H1 (cell line): Measurements from ENCODE around the gene SLC43A1. TPM values are rescaled to one million over a fixed set of nuclear protein-coding genes. Genes with fewer than 3 reads are reported as not detected.

Experiments used
- CTCF ChIA-PET: fragments of 300-600 bp; sonication (Branson Sonifier 250); formaldehyde crosslinking; loops from one replicate; lab custom pipeline; 2021; ENCODE audit not compliant: partially characterized antibody; lab: Charles Lee
- POLR2A ChIA-PET: fragments of 300-600 bp; sonication (Branson Sonifier 250); formaldehyde crosslinking; loops from one replicate; lab custom pipeline; 2021; ENCODE audit warnings: inconsistent platforms; ENCODE audit not compliant: partially characterized antibody; lab: Charles Lee
- DNase-seq, 2 experiments: peaks; one replicate each; pipeline versions ENCODE4 v3.0.0 to v3.0.0-alpha.2; 2010 to 2022; ENCODE audit warnings: low spot score in 2 of 2, low read depth in 1 of 2, mixed read lengths in 1 of 2
- FAIRE-seq: peaks from 2 replicates; lab custom pipeline; 2011; peaks lifted over from hg19 to GRCh38; lab: Jason Lieb, UNC
- H2AFZ ChIP-seq: 2 replicates; pipeline ENCODE4 v1.8.1; 2012; ENCODE audit warnings: low read length, inconsistent platforms
- H2AK5ac ChIP-seq: 2 replicates; pipeline ENCODE4 v1.6.1; 2013; ENCODE audit warnings: low read depth, low read length
- H2BK120ac ChIP-seq: replicated peaks from 2 replicates; pipeline ENCODE3; 2013; ENCODE audit warnings: low read depth, low read length, inconsistent platforms
- H2BK12ac ChIP-seq: 2 replicates; pipeline ENCODE4 v1.6.1; 2013; ENCODE audit warnings: low read depth, low read length
- H2BK15ac ChIP-seq: 2 replicates; pipeline ENCODE4 v1.6.1; 2013; ENCODE audit warnings: low read length
- H2BK20ac ChIP-seq: 2 replicates; pipeline ENCODE4 v1.6.1; 2013; ENCODE audit warnings: low read length
- H2BK5ac ChIP-seq: 2 replicates; pipeline ENCODE4 v1.6.1; 2013; ENCODE audit warnings: low read depth, low read length
- H3K14ac ChIP-seq: 2 replicates; pipeline ENCODE4 v1.6.1; 2013; ENCODE audit warnings: inconsistent platforms; ENCODE audit not compliant: insufficient read length
- H3K18ac ChIP-seq: 2 replicates; pipeline ENCODE4 v1.6.1; 2013; ENCODE audit warnings: low read length; ENCODE audit errors: extremely low read depth
- H3K23ac ChIP-seq: 2 replicates; pipeline ENCODE4 v1.6.1; 2013; ENCODE audit warnings: inconsistent platforms; ENCODE audit not compliant: insufficient read length
- H3K23me2 ChIP-seq: 2 replicates; pipeline ENCODE4 v1.6.1; 2013; ENCODE audit warnings: low read depth, low read length
- H3K27ac ChIP-seq: 2 replicates; pipeline ENCODE4 v1.6.1; 2011; ENCODE audit warnings: low read depth, low read length, inconsistent platforms
- H3K27me3 ChIP-seq, 4 experiments: replicated peaks in 1 of 4; 1 replicate in 1 of 4; 2 replicates in 3 of 4; pipeline versions ENCODE4 v1.6.1 to v1.8.1; 2011 to 2013; ENCODE audit warnings: low read length in 3 of 4, mild to moderate bottlenecking in 3 of 4, inconsistent platforms in 2 of 4, mixed read lengths in 2 of 4, moderate library complexity in 1 of 4; ENCODE audit not compliant: control insufficient read depth in 3 of 4, insufficient read depth in 3 of 4; ENCODE audit errors: extremely low read depth in 1 of 4
- H3K36me3 ChIP-seq, 4 experiments: 2 replicates each; pipeline versions ENCODE4 v1.6.1 to v1.8.1; 2011 to 2013; ENCODE audit warnings: mild to moderate bottlenecking in 4 of 4, low read length in 3 of 4, moderate library complexity in 2 of 4, control low read depth in 1 of 4, inconsistent platforms in 1 of 4; ENCODE audit not compliant: insufficient read depth in 4 of 4, control insufficient read depth in 2 of 4
- H3K4ac ChIP-seq: replicated peaks from 2 replicates; pipeline ENCODE3; 2013; ENCODE audit warnings: low read length, low read depth, mixed read lengths, inconsistent platforms; ENCODE audit not compliant: insufficient read length
- H3K4me1 ChIP-seq, 4 experiments: replicated peaks in 1 of 4; 1 replicate in 1 of 4; 2 replicates in 3 of 4; pipeline versions ENCODE4 v1.6.1 to v1.8.1; 2011 to 2013; ENCODE audit warnings: low read length in 3 of 4, inconsistent platforms in 2 of 4, mixed read lengths in 1 of 4; ENCODE audit not compliant: insufficient read depth in 4 of 4, control insufficient read depth in 3 of 4
- H3K4me2 ChIP-seq, 2 experiments: 2 replicates each; pipeline versions ENCODE4 v1.6.1 to v1.8.1; 2011 to 2013; ENCODE audit warnings: low read depth in 2 of 2, low read length in 2 of 2, control low read depth in 1 of 2, inconsistent platforms in 1 of 2, mild to moderate bottlenecking in 1 of 2; ENCODE audit not compliant: insufficient read depth in 1 of 2
- H3K4me3 ChIP-seq, 4 experiments: fragments of 200-600, 300-600 bp in 1 of 4; sonication (generic), shearing (Covaris generic), sonication (Bioruptor Twin) in 1 of 4; 2 replicates each; pipeline versions ENCODE4 v1.5.1 to v1.8.1; 2011 to 2016; ENCODE audit warnings: low read length in 4 of 4, low read depth in 3 of 4, control low read depth in 2 of 4, inconsistent platforms in 2 of 4, mild to moderate bottlenecking in 2 of 4, mixed read lengths in 1 of 4, moderate library complexity in 1 of 4; ENCODE audit not compliant: insufficient read depth in 2 of 4; ENCODE audit errors: extremely low read depth in 1 of 4
- H3K56ac ChIP-seq: replicated peaks from 2 replicates; pipeline ENCODE3; 2013; ENCODE audit warnings: low read depth, mild to moderate bottlenecking, mixed read lengths, low read length, inconsistent platforms; ENCODE audit not compliant: insufficient read length
- H3K79me1 ChIP-seq: 2 replicates; pipeline ENCODE4 v1.6.1; 2013; ENCODE audit warnings: low read depth, low read length, control low read depth
- H3K79me2 ChIP-seq, 2 experiments: 2 replicates each; pipeline versions ENCODE4 v1.6.1 to v1.8.1; 2012 to 2013; ENCODE audit warnings: low read length in 2 of 2, mild to moderate bottlenecking in 2 of 2, inconsistent platforms in 1 of 2; ENCODE audit not compliant: insufficient read depth in 2 of 2, control insufficient read depth in 1 of 2
- H3K9ac ChIP-seq, 4 experiments: replicated peaks in 1 of 4; 1 replicate in 1 of 4; 2 replicates in 3 of 4; pipeline versions ENCODE4 v1.6.1 to v1.8.1; 2011 to 2013; ENCODE audit warnings: low read depth in 3 of 4, low read length in 3 of 4, control low read depth in 2 of 4, mild to moderate bottlenecking in 2 of 4, moderate library complexity in 2 of 4, inconsistent platforms in 1 of 4; ENCODE audit errors: extremely low read depth in 1 of 4
- H3K9me3 ChIP-seq, 2 experiments: 2 replicates each; pipeline versions ENCODE4 v1.6.1 to v1.8.1; 2012 to 2013; ENCODE audit warnings: mild to moderate bottlenecking in 2 of 2, moderate library complexity in 2 of 2, control low read depth in 1 of 2, inconsistent platforms in 1 of 2, low read depth in 1 of 2, low read length in 1 of 2, mixed read lengths in 1 of 2; ENCODE audit not compliant: insufficient read depth in 2 of 2
- H4K20me1 ChIP-seq, 2 experiments: replicated peaks in 1 of 2; 2 replicates each; pipeline versions ENCODE3 to v1.8.1; 2011 to 2013; ENCODE audit warnings: inconsistent platforms in 2 of 2, low read length in 2 of 2, mild to moderate bottlenecking in 1 of 2; ENCODE audit not compliant: insufficient read depth in 2 of 2, control insufficient read depth in 1 of 2
- H4K5ac ChIP-seq: 2 replicates; pipeline ENCODE4 v1.6.1; 2013; ENCODE audit warnings: low read length, low read depth, mixed read lengths, inconsistent platforms; ENCODE audit not compliant: insufficient read length
- H4K8ac ChIP-seq: 2 replicates; pipeline ENCODE4 v1.8.0; 2013; ENCODE audit warnings: mild to moderate bottlenecking, moderate library complexity, low read length, inconsistent platforms; ENCODE audit not compliant: insufficient read depth; ENCODE audit errors: extremely low read depth
- H4K91ac ChIP-seq: replicated peaks from 2 replicates; pipeline ENCODE3; 2013; ENCODE audit warnings: low read length, mixed read lengths, inconsistent platforms; ENCODE audit not compliant: insufficient read length
- BACH1 ChIP-seq: IDR thresholded peaks from 2 replicates; pipeline ENCODE4 v1.6.1; 2012; ENCODE audit warnings: low read length, improper control_type of control experiment
- HDAC6 ChIP-seq: IDR thresholded peaks from one replicate; pipeline ENCODE4 v1.7.1; 2012; ENCODE audit warnings: low read depth, mild to moderate bottlenecking, inconsistent platforms, low read length, moderate library complexity
- SP2 ChIP-seq: IDR thresholded peaks from 2 replicates; pipeline ENCODE4 v1.6.1; 2012; ENCODE audit warnings: mild to moderate bottlenecking, low read length, inconsistent platforms
- WGBS, 2 experiments: shearing (Covaris generic) in 1 of 2; methylation state at CpG; one replicate each; pipeline versions ENCODE4 v1.1.6 to v1.1.7; 2013 to 2015; ENCODE audit warnings: low lambda C conversion rate in 2 of 2, mixed read lengths in 2 of 2, inconsistent platforms in 1 of 2, low coverage in 1 of 2, missing lambda C conversion rate in 1 of 2; ENCODE audit not compliant: insufficient replicate concordance in 2 of 2, insufficient coverage in 1 of 2, insufficient read length in 1 of 2; ENCODE audit errors: extremely low coverage in 1 of 2, missing lambda C conversion rate in 1 of 2; 5-methylcytosine and 5-hydroxymethylcytosine counted together
- polyA plus RNA-seq, 7 experiments: library from polyadenylated mRNA; depleted of rRNA in 3 of 7; stranded (reverse) in 5 of 7; unstranded in 2 of 7; fragments of >200 nt in 5 of 7; fragments of 200-250 nt in 2 of 7; gene quantifications; 1 replicate in 5 of 7; 2 replicates in 1 of 7; 4 replicates in 1 of 7; pipeline versions ENCODE4 v1.2.1 to v1.2.3, GENCODE V29; 2011 to 2013; ENCODE audit warnings: missing spikeins in 2 of 7, mixed read lengths in 2 of 7
- total RNA-seq: library from RNA; stranded (reverse); fragmentation: NEBNext Ultra II Directional; extraction: Animal tissue kit (Norgen Biotek cat#: 25700); gene quantifications from 2 replicates; pipeline ENCODE4 v1.2.1, GENCODE V29; 2021

The SLC43A1 gene
- total and polyA plus RNA-seq, 2 of the 8 experiments (the other 6 are each of a cell fraction or from before 2014, with no cell fraction given), result 34.5 to 58.0 TPM

GRCh38 chr11:57438345-57439285 lies 76.9 kb downstream of the SLC43A1 start:
- Histone ChIP-seq H4K91ac (no peak overlapping the region), H3K27me3 (no peaks in the 10 kb centered on the region), H2BK5ac (no peak overlapping the region), H3K14ac (no peak overlapping the region), H4K8ac (no peak overlapping the region), H2BK15ac (no peak overlapping the region), H3K9ac (no peak overlapping the region), H3K23ac (no peak overlapping the region), H2BK12ac (no peak overlapping the region), H3K79me1 (no peaks in the 10 kb centered on the region), H2BK120ac (no peak overlapping the region), H4K20me1 (no peaks in the 10 kb centered on the region), H3K36me3 (no peaks in the 10 kb centered on the region), H4K5ac (no peak overlapping the region), H3K56ac (no peak overlapping the region), H3K18ac (no peak overlapping the region), H3K27ac (no peak overlapping the region), H3K4ac (no peak overlapping the region), H2AFZ (no peak overlapping the region), H3K4me1 (no peaks in the 10 kb centered on the region), H2AK5ac (no peak overlapping the region), H3K23me2 (no peaks in the 10 kb centered on the region), H3K4me3 (no peak overlapping the region), H3K9me3 (no peaks in the 10 kb centered on the region), H2BK20ac (no peak overlapping the region), H3K79me2 (no peaks in the 10 kb centered on the region), H3K4me2 (no peak overlapping the region)
- 85% methylated on average over 12 of the region's 12 CpGs; no CpG with 5 or more reads in 1 of the 2 experiments for WGBS, 2 experiments
- no peak for DNase-seq
- FAIRE-seq, result no peak
- no peak for TF ChIP-seq SP2
- TF ChIP-seq HDAC6, result no peak
- no peak for TF ChIP-seq BACH1
- ChIA-PET POLR2A (interaction anchor here (0.7 kb wide), 1 partner anchor 213 kb away, joined by 3 read pairs; no protein-coding TSS in a partner anchor), CTCF (interaction anchor here (1.2 to 12.5 kb wide), 3 partner anchors 8 to 88 kb away, joined by 3 to 97 read pairs (median 21); partner anchors contain the start of gene RTN4RL2)
